Measurements from ENCODE around the gene BMPR1B. TPM values are rescaled to one million over a fixed set of nuclear protein-coding genes. Genes with fewer than 3 reads are reported as not detected.

Gene BMPR1B
- total and polyA plus RNA-seq, 9 of the 15 experiments (the other 6 are each of a cell fraction or from before 2014, with no cell fraction given): 0.01 TPM; not detected in 8

DNA sequence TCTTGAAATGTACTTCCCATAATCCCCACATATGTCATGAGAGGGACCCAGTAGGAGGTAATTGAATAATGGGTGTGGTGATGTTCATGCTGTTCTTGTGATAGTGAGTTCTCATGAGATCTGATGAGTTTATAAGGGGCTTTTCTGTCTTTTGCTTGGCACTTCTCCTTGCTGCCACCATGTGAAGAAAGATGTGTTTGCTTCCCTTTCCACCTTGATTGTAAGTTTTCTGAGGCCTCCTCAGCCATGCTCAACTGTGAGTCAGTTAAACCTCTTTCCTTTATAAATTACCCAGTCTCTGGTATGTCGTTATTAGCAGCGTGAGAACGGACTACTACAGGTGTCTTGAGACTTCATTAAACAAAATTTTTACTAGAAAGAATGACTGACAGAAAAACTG lies 323.2 kb downstream of the BMPR1B start:
- in situ Hi-C loops (cut with MboI): no loop called here

More for the DNA sequence above, 323.2 kb downstream of the BMPR1B start:
- no peaks in the 10 kb centered on the region for H4K20me1 ChIP-seq (replicated peaks; ENCODE audit: control insufficient read depth, insufficient read depth, low read length)
- no peaks in the 10 kb centered on the region for H3K27me3 ChIP-seq (ENCODE audit: control insufficient read depth in 2 of 2, insufficient read depth in 2 of 2, low read length in 2 of 2)
- POLR2A ChIA-PET: no interaction called here
- no peak overlapping the region for H2AFZ ChIP-seq (ENCODE audit: low read depth, low read length)
- TF ChIP-seq, protein P1, sequence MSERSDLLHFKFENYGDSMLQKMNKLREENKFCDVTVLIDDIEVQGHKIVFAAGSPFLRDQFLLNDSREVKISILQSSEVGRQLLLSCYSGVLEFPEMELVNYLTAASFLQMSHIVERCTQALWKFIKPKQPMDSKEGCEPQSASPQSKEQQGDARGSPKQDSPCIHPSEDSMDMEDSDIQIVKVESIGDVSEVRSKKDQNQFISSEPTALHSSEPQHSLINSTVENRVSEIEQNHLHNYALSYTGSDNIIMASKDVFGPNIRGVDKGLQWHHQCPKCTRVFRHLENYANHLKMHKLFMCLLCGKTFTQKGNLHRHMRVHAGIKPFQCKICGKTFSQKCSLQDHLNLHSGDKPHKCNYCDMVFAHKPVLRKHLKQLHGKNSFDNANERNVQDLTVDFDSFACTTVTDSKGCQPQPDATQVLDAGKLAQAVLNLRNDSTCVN (CRISPR knock-in tag; IDR thresholded peaks at IDR 0.05): no peak
- TF ChIP-seq, protein P2, sequence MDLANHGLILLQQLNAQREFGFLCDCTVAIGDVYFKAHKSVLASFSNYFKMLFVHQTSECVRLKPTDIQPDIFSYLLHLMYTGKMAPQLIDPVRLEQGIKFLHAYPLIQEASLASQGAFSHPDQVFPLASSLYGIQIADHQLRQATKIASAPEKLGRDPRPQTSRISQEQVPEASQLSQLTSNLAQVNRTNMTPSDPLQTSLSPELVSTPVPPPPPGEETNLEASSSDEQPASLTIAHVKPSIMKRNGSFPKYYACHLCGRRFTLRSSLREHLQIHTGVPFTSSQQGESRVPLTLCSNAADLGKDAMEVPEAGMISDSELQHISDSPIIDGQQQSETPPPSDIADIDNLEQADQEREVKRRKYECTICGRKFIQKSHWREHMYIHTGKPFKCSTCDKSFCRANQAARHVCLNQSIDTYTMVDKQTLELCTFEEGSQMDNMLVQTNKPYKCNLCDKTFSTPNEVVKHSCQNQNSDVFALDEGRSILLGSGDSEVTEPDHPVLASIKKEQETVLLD (IDR thresholded peaks at IDR 0.05): no peak
- TF ChIP-seq EP400 (IDR thresholded peaks at IDR 0.05) (no peak), PHF21A (IDR thresholded peaks at IDR 0.05; ENCODE audit: borderline replicate concordance, low read depth) (no peak)
- TF ChIP-seq, protein P3, sequence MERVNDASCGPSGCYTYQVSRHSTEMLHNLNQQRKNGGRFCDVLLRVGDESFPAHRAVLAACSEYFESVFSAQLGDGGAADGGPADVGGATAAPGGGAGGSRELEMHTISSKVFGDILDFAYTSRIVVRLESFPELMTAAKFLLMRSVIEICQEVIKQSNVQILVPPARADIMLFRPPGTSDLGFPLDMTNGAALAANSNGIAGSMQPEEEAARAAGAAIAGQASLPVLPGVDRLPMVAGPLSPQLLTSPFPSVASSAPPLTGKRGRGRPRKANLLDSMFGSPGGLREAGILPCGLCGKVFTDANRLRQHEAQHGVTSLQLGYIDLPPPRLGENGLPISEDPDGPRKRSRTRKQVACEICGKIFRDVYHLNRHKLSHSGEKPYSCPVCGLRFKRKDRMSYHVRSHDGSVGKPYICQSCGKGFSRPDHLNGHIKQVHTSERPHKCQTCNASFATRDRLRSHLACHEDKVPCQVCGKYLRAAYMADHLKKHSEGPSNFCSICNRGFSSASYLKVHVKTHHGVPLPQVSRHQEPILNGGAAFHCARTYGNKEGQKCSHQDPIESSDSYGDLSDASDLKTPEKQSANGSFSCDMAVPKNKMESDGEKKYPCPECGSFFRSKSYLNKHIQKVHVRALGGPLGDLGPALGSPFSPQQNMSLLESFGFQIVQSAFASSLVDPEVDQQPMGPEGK (CRISPR knock-in tag; IDR thresholded peaks at IDR 0.05; ENCODE audit: borderline replicate concordance): no peak
- no peaks in the 10 kb centered on the region for H3K79me2 ChIP-seq (ENCODE audit: control insufficient read depth, insufficient read depth, low read length)
- H3K4me3 ChIP-seq: no peak overlapping the region
- H3K9me3 ChIP-seq (replicated peaks; ENCODE audit: control insufficient read depth, insufficient read depth, low read depth, low read length): no peaks in the 10 kb centered on the region
- no peaks in the 10 kb centered on the region for H3K4me1 ChIP-seq (replicated peaks in 1 of 2; ENCODE audit: control insufficient read depth in 2 of 2, insufficient read depth in 2 of 2, low read length in 2 of 2)
- intact Hi-C loops (cut with micrococcal nuclease): no loop called here
- CTCF ChIA-PET (ENCODE audit: low intra/inter-chr PET ratio): no interaction called here
- DNase-seq (ENCODE audit: extremely low read depth in 1 of 4, low spot score in 3 of 4) (no peak), FAIRE-seq (no peak), ATAC-seq (no peak)
- H3K4me2 ChIP-seq (ENCODE audit: insufficient read depth, low read length): no peak overlapping the region
- H3K27ac ChIP-seq (ENCODE audit: extremely low read depth, low read depth, low read length): no peak overlapping the region
- no peak overlapping the region for H3K9ac ChIP-seq (ENCODE audit: insufficient read depth in 1 of 2, low read depth in 2 of 2, low read length in 2 of 2)
- no TSS peak for BruUV-seq (replicated peaks)
- H3K36me3 ChIP-seq (ENCODE audit: control insufficient read depth, insufficient read depth, low read length): no peaks in the 10 kb centered on the region
- 0% methylated on average over 3 of the region's 3 CpGs for WGBS (ENCODE audit: insufficient coverage, low coverage, missing lambda C conversion rate)
- no peaks in the 10 kb centered on the region for H3K9me1 ChIP-seq (ENCODE audit: control insufficient read depth, insufficient read depth, low read length)
